GM21529 (cell line): Measurements from ENCODE around the gene UGT1A9.
"Not testable (repeated sequence)": the region's sequence is repeated elsewhere in the genome, so short reads cannot be mapped to it uniquely, and the experiment has no call there.

Source experiments
- ATAC-seq: cut with Tn5 transposase; IDR thresholded peaks from one replicate; pipeline ENCODE4 v1.9.1; 2021; ENCODE audit not compliant: unreplicated experiment

UGT1A9 gene

DNA sequence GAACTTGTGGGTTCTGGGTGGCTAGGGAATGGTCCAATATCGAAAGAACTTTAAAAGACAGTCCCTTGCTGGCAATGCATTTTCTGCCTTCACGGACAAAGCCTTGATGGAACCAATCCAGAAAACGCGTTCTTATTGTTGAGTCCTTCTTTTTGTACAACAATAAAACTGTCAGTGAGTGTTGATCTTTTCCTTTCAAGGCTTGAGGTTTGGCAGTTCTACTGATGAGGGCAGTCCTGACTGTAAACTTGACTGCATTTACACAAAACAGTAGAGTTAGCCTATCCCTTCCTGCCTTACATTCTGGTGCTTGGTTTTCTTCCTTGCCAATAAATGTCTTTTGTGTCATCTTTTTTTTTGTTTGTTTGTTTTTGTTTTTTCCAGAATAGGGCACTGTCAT lies 7.5 kb downstream of the UGT1A9 start:
- no peak for ATAC-seq

DNA sequence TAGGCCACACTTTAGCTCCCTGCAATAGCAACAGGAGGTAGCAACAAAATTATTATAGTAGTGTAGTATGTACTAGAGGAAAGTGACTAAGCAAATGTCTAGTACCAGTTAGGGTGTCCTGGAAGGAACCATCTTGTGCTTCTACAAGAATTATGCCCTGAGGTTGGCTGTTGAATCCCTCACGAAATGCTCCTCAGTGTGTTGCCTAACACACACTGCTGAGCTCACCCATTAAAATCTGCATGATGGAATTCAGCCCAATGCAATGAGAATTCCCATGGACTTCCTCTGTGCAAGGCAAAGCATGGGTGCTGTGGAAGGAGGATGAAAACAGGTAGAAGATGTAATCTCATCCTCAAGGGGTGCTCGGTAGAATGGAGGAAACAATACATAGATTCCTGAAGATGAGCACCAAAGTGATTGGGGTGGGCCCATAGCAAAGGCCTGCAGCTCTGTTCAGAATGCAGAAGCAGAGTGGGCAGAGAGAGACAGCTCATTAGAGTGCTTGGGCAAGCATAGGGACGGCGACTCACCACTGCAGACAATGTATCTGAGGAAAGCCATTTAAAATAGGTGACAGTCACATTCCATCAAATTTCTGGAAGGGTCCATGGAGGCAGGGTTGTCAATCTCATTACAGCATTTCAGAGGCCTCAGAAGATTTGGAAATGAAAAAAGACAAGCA lies 8.8 kb downstream of the UGT1A9 start:
- ATAC-seq, result no peak

DNA sequence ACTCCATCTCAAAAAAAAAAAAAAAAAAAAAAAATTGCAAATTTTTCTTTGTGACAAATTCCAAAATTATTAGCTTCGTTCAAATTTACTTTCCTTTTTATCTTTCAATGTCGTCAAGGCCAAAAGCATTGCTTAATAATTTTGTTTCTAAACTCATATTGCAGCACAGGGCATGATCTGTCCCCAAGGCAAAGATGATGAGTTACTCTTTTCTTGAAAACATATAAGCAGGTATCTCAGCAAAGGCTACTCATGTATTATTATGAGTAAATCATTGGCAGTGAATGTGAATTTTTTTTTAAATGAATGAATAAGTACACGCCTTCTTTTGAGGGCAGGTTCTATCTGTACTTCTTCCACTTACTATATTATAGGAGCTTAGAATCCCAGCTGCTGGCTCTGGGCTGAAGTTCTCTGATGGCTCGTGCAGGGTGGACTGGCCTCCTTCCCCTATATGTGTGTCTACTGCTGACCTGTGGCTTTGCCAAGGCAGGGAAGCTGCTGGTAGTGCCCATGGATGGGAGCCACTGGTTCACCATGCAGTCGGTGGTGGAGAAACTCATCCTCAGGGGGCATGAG lies 9.9 kb downstream of the UGT1A9 start, which contains the start of gene UGT1A7:
Gene UGT1A7, plus strand, starts transcription at position 381 of the 579 bp plus-strand sequence. Its CDS starts 37 bp downstream, at position 418.
- no peak for ATAC-seq

DNA sequence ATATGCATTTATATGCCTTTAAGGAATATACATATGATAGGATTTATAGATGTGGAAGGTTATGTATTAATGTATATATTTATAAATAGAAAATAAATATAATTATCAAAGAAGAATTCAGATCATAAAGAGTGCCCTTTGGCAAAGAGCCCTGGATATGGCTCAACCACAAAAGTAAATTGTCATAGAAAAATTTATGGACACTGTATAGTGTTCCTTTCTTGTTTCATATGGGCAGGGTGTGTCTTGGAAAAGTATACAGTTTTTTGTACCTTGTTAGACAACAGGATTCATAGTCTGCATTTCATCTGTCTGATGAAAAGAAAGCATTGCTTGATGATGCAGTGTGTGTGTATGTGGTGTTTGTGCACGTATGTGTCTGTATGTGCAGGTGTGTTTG lies 12.9 kb downstream of the UGT1A9 start:
- ATAC-seq, result no peak

DNA sequence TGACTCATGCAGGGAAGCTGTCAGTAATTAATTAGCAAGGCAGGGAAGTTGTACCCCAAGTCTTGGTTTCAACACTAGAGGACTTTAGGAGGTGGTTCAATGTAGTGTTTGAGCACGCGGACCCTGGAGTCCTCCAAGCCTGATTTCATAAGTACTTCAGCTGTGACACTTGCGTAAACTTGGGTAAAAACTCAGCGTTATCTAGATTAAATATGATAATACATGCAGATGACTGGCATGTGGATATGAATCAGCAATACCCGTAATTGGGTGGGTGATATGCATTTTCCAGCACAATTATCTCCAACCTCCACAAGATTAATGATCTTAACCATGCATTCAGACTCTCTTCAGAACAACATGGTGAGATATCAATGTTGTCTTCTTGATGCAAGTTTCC lies 15.2 kb downstream of the UGT1A9 start:
- ATAC-seq, result no peak

DNA sequence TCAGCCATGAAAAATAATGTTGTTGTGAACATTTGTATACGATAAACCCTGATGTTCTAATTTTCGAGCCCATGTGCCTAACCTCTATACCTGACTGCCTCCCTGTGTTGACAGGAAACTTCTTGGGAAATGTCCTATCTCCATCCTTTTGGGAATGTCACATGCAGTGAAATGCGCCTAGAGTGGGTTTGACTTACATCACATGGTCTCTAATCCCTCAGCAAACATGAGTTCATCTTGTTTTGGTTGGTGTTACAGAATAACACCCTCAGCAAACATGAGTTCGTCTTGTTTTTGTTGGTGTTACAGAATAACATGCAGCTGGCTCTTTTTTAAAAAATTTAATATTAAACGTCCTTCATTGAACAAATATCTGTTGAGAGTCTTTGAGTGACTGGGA lies 16.6 kb downstream of the UGT1A9 start:
- no peak for ATAC-seq

DNA sequence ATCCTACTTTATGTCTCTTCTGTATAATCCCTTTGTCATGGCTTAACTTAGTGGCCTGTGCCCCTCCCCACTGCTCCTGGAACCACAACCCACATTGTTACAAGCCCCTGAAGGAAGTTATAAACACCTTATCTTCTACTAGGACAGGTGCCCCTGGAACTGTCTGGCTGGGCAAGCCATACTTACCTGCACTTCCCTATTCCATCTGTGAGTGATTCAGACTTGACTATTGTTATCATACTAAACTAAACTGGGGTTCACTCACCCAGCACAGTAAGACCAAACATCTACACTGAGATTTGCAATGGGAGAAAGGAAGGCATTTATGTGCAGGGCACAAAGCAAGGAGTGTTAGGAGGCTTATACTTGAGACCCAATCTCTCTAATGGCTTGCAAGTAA lies 17.3 kb downstream of the UGT1A9 start:
- no peak for ATAC-seq

DNA sequence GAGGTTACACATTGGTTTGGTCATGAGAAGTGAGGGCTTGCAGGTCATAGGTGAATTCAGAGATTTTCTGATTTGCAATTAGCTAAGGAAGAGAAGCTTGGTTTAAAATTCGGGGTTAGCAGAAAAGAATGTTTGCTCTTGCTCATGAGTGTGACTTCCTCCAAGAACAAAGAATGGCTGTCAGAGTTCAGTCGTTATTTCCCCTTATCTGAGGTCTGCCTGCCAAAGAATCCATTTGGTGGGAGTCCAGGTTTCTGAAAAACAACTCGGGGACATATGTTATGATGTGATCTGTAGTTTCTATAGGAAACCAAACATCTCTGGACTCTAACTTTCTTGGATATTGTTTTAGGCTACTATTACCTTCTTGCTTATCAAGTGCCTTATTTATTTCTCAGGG lies 17.8 kb downstream of the UGT1A9 start:
- ATAC-seq, result no peak

DNA sequence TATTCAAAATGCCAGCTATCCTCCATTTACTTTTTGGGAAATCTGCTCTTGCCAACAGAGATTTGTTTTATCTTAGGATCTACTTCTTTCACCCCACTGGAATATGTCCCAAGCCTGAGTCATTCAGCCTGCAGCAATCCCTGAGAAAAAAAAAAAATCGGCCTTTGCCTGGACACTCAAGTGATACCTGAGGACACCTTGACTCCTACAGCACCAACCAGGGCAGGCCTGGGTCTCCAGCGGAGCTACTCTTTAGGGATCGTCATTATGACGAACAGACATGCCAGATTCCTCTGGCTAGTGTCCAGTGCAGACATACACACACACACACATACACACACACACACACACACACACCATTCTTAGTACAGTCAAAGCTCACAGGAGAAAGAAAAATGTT lies 18.7 kb downstream of the UGT1A9 start:
- ATAC-seq, result no peak

DNA sequence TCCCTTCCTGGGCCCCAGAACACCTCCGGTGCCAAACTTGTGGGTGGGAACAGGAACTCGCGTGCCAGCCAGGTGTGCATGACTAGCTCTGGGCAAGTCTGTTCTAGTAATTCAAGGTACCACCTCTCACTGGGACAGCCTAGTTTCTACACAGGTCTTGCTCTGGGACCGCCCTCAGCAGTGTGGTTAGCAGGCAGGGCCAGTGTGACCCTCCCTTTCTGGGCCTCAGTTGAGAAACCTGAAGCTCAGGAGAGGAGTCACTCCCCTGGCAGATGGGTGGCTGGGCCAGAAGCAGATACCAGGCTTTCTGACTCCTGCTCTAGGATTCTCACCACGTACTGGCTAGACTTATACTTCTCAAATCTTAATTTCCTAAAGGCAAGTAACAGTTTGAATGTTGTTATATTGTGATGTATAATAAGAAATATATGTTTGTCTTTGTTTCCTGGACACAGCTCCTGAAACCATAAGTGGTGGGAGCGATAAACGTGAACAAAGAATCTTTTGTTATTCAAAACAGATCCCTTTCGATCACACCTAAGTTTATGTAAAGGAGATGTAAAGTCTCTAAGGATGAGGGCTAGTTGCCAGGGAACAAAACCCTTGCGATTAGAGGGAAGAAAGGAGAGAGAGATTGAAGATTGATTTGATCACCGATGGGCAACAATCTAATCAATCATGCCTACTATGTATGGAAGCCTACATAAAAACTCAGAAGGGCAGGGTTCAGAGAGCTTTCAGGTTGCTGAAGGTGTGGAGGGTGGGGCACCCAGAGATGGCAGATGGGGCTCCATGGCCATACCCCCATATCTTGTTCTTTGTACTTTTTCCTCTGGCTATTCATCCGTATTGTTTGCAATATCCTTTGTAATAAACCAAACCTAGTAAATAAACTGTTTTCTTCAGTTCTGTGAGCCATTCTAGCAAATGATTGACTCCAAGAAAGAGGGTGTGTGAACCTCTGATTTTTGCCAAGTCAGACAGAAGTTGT lies 20.0 kb downstream of the UGT1A9 start:
- ATAC-seq, result no peak

DNA sequence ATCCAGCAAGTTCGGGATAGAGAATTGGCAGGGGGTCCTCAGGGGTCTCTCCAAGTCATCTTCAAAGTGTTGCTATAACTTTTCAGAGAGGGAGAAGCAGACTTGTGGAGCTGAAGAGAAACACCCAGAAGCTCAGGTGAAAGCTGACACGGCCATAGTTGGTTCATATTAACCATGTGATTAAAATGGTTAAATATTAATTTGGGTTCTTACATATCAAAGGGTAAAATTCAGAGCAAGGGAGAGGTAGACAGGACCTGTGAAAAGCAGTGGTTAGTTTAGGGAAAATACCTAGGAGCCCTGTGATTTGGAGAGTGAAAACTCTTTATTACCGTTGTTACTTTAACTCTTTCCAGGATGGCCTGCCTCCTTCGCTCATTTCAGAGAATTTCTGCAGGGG lies 20.9 kb downstream of the UGT1A9 start, which contains the start of gene UGT1A6:
Gene UGT1A6, plus strand, starts transcription at position 243 of the 400 bp plus-strand sequence. Its CDS starts 115 bp downstream, at position 358.
- no peak for ATAC-seq

DNA sequence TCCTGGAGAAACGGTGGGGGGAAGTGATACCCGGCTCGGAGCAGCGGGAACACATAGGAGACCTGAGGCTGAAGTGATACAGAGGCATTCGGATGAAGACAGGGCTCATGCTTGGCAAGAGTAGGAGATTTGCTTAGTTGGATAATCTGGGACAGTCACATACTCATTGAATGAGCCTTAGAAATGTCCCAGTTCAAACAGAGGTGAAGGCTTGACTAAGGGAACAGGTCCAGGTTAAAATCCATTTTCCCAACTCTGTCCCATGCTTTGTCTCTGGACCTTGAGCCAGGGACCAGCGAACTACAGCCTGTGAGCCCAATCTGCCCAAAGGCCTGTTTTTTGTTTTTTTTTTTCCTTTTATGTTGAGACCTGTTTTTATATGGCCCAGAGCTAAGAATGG lies 22.3 kb downstream of the UGT1A9 start:
- no peak for ATAC-seq

DNA sequence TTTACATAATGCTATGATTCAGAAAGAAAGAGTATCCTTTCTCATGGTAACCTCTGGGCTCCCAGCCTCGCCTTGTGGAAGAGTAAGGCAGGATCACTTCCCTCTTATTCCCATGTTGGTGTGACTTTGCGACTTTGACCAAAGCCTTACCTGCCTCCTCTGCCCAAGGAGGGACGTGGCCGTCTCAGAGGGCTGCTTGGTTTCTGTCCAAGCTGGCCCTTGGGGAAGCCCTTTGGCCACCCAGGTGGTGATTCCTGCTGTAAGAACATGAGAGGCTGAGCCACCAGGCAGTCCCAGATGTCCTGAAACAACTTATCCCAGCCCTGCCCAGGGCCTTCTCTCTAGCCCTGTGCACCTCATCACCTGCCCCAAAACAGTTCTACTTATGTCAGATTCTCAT lies 27.0 kb downstream of the UGT1A9 start:
- ATAC-seq, result no peak

DNA sequence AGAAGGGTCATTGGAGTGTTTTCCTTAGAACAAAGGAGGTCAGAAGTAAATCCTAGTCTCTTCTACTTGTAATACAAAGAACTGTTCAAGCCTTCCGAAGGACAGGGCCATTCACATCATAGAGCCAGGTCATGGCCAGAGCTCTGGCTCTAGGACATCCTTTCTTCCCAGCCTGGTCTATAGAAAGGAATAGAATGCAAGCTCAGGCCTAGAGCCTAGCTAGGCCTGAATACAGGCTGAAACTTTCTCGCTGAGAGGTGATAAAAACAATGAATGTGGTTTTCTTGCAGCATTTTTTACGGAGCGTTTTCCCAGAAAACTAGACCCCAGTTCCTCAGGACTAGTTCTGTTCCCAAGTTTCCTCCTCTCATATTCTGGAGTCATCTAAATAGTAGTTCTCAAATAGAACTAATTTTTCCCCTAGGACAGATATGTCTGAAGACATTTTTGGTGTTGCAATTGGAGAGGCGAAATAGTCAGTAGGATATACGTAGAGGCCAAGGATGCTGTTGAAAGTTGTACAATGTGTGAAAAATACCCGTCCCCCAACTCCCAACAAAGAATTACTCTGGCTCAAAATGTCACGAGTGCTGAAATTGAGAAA lies 27.8 kb downstream of the UGT1A9 start:
- no peak for ATAC-seq

DNA sequence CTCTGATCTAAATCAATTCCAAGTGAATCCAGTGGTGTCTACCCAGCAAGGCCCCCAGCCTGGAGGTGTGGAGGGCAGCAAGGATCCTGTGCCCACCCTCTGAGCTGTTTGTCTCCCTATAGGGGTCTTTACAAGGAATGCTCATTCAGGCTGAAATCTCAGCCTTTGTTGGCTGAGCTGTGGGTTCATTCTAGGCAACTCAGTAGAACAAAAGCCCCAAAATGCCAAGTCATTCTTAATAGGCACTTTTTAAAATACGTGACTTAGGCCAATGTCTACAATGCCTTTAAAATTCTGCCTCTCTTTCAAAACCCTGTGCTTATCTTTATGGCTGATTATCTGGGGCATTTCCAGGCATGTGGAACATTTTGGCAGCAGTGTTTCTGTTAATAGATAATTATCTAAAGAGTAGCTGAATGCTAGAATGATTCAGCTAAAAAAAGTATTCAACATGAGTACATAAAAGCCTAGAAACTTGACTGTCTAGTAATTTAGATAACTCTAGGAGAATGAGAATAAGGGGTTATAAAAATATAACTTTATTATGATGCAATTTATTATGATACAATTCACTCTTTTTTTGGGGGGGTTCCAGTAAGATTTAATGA lies 28.4 kb downstream of the UGT1A9 start:
- no peak for ATAC-seq

DNA sequence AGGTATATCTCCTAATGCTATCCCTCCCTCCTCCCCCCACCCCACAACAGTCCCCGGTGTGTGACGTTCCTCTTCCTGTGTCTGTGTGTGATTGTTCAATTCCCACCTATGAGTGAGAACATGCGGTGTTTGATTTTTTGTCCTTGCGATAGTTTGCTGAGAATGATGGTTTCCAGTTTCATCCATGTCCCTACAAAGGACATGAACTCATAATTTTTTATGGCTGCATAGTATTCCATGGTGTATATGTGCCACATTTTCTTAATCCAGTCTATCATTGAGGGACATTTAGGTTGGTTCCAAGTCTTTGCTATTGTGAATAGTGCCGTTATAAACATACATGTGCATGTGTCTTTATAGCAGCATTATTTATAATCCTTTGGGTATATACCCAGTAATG lies 29.1 kb downstream of the UGT1A9 start:
- ATAC-seq, result not testable (repeated sequence)

DNA sequence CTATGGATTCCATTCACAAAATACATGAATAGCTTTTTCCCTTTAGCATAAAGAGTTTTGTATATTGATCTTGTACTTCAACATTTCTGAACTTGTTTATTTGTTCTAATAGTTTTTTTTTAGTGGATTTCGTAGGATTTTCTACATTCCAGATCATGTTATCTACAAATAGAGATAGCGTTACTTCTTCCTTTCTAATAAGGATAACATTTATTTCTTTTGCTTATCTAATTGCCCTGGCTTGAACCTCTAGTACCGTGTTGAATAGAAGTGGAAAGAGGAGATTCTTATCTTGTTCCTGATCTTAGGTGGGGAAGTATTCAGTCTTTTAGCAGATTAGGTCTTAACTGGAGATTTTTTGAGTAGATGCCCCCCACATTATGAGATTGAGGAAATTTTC lies 30.5 kb downstream of the UGT1A9 start:
- ATAC-seq, result no peak

DNA sequence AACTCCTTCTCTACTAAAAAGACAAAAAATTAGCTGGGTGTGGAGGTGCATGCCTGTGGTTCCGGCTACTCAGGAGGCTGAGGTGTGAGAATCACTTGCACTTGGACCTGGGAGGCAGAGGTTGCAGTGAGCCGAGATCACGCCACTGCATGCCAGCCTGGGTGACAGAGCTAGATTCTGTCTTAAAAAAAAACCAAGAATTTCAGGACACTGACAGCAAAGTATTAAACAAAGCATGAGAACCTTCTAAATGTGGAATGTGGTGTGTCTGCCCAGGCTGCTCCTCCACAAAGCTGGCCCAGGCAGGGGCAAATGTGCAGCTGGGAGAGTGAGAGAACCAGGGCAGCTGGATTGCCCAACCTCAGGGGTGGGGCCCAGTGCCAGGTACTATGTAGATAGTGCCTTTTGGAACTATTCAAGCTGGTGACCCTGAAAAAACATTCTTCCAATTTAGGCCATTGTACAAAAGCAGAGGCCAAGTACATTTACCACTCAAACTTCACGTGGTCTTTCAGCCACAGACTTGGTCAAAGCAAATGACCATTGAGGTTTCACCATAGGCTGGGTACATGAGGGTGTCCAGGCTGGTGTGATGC lies 34.3 kb downstream of the UGT1A9 start:
- no peak for ATAC-seq

DNA sequence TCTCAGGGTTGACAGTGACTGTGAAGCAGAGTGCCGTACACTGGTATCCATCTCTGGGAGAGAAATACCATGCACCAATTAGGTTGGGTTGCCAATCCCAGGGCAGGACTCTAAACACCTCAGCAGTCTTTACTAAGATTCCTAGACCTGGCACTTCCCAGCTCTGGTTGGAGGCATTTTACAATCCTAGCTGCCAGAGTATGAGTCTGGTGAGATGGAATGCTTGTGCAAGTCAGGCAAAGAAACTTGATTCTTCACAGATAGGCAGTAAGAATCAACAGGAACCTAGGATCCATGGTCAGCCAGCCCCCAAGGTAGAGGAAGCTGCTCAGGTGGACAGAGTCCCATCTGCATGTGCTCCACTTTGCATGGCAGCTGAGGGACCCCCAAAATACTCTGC lies 35.0 kb downstream of the UGT1A9 start:
- ATAC-seq, result no peak

DNA sequence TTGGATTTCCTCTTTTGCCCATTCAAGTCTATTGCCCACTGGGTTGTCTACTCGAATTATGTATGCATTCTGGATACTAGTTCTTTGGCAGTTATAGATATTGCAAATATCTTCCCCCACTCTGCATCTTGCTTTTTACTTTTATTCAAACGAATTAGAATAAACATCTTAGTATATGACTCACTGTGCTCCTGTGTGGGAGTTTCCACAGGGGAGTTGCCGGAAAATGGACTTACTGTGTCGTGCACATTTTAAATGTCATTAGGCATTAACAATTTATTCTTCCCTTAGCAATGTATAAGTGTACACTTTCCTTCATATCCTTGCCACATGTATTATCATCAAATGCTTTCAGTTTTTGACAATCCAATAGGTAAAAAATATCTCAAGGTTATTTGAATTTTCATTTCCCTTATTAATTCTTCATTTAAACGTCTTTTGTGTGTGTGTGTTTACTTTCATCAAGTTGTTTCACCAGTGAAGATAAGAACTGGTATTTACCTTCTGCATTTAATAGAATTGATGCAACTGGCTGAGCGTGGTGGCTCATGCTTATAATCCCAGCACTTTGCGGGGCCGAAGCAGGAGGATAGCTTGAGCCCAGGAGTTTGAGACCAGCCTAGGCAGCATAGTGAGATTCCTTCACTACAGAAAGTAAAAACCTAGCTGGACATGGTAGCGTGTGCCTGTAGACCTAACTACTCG lies 36.4 kb downstream of the UGT1A9 start:
- no peak for ATAC-seq
